DMS 273 (cell line): ENCODE results near the gene EMILIN1.
"Not testable (repeated sequence)": the region's sequence is repeated elsewhere in the genome, so short reads cannot be mapped to it uniquely, and the experiment has no call there.

Experiments
- DNase-seq: peaks from one replicate; lab custom pipeline; 2025; ENCODE audit not compliant: unreplicated experiment; lab: John Stamatoyannopoulos, UW

The EMILIN1 gene

DNA sequence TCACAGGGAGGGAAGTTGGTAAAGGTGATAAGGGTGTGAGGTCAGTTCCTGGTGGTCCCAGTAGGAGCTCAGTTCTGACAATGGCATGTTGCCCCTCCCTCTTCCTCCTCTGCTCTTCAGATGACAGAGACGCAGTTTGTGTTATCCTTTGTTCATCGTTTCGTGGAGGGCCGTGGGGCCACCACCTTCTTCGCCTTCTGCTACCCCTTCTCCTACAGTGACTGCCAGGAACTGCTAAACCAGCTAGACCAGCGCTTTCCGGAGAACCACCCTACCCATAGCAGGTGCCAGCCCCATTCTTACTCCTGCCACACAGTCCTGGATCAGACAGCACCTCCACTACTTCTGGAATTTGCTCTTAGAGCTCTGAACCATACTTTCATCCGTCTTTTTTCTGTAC is 24.6 kb upstream of the EMILIN1 start:
- no peak for DNase-seq

DNA sequence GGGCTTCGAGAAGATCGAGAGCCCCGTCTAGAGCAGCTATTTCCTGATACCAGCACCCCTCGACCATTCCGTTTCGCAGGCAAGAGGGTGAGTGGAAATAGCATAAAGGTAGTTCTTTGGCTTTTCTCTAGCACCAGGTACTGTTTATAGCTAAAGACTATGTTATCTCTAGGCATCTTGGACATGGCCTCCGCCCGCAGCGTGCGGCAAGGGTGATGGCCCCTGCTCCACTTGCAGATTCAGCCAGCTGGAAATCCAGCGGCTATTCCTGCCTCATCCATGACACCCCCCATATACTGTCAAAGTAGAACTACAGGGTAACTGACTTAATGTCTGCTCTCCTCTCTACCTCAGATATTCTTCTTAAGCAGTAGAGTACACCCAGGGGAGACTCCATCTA is 23.7 kb upstream of the EMILIN1 start:
- no peak for DNase-seq

DNA sequence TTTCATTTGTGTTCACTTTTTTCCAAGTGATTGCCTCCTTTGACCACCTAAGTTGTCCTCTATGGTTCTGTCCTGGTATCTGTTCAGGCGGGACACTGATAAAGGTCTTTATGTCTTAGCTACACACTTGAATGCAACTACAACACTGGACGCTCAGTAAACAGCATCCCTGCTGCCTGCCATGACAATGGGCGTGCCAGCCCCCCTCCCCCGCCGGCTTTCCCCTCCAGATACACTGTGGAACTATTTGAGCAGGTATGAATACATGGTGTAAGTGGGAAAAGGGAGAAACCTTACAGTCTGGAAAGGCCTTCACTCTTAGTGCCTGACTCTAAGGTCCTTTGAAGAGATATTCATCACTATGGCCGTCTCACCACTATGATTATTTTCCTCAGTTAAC is 21.2 kb upstream of the EMILIN1 start:
- no peak for DNase-seq

DNA sequence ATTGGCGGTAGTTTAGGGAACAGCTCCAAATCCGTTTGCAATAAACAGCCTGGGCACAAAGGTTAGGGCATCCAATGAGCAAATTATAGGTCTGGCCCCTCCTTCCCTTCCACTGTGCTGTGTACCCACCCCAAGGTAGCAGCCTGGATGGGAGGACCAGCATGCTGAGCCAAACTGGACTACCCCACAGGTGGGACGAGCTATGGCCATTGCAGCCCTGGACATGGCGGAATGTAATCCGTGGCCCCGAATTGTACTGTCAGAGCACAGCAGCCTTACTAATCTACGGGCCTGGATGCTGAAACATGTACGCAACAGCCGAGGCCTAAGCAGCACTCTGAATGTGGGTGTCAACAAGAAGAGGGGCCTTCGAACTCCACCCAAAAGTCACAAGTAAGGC is 20.2 kb upstream of the EMILIN1 start:
- DNase-seq: no peak

DNA sequence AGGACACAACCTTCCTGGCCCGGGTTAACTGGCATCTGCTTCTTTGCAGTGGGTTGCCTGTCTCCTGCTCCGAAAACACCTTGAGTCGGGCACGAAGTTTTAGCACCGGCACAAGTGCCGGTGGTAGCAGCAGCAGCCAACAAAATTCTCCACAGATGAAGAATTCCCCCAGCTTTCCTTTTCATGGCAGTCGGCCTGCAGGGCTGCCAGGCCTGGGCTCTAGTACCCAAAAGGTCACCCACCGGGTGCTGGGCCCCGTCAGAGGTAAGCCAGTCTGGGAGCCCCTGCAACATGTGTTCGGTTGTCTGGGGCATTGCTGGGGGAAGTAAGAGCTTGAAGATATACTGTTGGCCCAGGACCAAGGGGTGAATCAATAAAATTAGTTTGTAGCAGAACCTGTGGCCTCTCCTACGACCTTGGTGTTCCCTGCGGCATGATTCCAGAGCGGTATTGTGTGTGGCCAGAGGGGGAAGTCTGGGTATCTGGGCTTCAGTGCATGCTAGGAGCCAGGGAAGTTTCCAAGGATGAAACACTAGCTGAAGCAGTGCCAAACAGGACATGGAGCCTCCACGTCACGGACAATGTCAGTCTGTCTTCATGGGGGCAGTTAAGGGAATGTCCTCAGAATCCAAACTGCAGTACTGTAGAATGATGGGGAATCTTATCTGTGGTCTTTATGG is 19.1 kb upstream of the EMILIN1 start:
- DNase-seq: no peak

DNA sequence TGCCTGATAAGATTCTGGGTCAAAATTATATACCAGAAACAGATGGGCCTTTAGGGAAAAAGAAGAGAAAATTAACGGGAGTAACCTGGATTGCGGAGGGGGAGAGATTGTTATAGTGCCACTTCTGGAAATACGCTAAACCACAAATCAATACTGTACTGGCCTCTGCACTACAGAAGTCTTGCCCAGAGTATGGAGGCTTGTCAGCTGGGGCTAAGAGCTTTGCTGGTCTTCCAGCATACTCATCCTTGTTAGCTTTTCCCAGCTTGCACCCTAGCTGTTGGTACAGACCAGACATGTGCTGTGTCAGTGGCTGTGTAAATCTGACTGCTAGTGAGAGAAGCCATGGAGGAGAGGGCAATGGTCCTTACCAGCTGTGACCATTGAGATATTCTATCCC is 18.1 kb upstream of the EMILIN1 start:
- no peak for DNase-seq

DNA sequence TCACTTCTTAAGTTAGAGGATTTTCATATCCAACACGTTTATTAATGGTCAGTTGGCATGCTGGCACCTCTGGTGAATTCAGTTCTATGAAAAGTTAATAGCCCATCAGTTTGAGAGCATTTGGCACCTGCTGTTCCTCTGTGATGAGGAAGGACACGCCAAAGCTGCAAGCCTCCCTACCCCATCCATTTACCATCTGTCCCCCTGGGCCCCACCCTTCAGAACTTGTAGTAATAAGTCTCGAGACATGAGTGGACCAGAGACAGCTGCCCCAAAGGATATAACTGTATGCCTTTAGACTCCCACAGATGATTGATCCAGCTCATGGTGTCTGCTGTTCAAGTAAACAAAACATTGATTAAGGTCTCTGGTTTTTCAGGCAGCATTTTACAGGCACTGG is 13.3 kb upstream of the EMILIN1 start:
- peak; percentile 51 for DNase-seq

DNA sequence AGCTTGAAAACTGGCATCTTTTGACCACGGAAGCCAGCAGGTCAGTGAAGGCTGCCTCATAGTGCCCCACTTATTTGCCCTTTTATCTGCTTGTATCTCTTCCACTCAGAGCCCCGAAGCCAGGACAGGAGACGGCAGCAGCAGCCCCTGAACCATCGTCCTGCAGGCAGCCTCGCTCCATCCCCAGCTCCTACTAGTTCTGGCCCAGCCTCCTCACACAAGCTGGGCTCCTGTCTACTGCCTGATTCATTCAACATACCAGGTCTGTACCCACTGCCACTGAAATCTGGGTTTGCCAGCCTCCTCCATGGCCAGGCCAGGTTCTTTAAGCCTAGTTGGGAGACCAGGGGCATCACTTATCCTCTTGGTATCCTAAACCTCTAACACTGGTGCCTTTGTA is 11.0 kb upstream of the EMILIN1 start:
- no peak for DNase-seq

DNA sequence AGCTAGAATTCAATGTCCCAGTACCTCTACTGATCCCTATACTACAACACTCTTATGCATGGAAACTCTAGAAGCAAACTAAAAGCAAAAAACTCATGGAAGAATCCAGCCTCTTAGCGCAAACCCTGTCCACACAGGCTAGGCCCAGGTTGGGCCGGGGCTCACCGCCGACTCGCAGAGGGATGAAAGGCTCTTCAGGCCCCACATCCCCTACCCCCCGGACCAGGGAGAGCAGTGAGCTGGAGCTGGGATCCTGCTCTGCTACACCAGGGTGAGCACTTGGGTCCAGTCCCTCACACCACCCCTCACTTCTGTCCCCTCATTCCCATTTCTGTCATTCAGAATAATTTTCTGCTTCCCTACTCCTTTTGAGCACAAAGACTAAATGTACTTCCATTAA is 9.0 kb upstream of the EMILIN1 start:
- DNase-seq: no peak

DNA sequence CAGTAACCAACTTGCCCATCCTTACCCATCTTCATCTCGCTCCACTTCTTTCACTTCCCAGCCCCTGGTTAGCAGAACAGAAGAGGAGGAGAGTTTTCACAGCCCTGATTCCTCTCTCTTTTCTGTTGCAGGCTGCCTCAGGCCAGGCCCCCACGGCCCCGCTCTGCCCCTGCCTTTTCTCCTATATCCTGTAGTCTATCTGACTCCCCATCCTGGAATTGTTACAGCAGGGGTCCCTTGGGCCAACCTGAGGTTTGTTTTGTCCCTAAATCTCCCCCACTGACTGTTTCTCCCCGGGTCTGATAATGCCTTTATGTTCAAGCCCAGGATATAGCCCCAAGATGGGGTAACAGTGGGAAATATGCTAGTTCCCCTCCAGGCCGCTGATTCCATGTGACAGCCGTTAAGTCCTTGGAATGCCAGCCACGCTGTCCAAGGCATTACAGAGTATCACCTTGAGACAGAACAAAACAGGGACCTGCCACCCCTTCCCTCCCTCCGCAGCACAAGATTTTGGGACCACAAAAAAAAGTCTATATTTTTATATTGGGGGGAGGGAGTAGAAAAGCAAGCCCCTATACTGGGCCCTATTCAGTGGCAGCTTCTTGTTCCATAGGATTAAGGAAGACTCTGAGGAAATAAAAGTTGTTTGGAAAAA is 8.3 kb upstream of the EMILIN1 start:
- no peak for DNase-seq

DNA sequence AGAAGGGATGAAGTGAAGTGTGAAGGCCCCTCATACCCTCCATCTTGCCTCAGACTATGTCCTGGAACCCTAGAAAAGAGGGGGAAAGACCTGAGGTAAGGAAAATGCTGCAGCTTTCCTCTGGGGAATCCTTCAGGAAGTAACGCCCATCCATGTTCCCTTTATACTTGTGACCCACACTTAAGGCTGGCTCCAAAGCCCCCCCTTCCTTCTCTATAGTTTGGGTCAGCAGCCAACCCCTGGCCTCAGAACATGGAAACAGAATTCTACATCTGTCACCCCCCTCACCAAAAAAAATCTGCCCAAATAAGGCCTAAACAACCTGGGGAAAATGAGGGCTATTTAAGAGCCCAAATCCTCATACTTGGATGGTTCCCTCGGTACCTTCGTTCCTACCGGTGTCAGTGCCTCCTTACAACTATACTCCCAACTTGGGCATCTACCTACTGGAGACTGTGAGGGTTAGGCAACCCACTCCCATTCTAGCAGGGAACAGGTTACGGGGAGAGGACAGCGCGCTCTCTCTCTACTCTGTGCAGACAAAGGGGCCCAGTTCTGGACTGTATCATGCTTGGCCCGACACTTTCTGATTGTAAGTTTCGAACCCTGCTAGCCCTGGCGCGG is 7.7 kb upstream of the EMILIN1 start:
- DNase-seq: no peak

DNA sequence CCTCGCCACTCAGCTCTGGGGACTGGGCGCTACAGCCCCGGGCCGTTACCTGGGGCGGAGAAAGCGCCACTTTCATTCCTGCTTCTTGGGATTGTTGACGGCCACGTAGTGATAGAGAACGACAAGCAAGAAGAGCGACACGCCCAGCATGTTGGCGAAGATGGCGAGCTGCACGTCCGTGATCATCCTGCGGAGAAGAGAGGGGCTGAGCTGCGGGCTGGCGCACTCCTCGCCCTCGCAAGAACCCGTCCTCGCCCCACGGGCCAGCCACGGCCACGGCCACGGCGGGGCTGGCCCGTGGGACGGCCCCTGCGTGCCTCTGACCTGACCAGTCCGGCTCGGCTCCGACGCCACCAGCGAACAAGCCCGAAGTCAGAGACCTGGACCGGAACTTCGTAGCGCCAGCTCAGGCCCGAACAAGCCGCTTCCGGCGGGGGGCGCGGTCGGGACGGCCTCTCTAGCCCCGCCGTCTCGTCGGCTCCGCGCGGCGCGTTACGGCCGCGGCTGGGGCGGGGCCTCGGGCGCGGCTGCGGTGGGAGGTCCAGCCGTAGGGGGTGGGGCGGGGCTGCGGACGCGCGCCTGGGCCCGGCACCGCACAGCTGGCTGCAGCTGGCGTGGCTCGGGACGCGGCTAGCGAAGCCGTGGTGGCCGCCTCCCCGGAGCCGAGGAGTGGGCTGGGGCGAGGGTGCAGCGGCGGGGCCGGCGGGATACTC is 7.0 kb upstream of the EMILIN1 start, which contains the start of gene OST4:
TSS of gene OST4 (minus strand) at position 378 of the 713 bp plus-strand sequence.
- peak; percentile 97 for DNase-seq

DNA sequence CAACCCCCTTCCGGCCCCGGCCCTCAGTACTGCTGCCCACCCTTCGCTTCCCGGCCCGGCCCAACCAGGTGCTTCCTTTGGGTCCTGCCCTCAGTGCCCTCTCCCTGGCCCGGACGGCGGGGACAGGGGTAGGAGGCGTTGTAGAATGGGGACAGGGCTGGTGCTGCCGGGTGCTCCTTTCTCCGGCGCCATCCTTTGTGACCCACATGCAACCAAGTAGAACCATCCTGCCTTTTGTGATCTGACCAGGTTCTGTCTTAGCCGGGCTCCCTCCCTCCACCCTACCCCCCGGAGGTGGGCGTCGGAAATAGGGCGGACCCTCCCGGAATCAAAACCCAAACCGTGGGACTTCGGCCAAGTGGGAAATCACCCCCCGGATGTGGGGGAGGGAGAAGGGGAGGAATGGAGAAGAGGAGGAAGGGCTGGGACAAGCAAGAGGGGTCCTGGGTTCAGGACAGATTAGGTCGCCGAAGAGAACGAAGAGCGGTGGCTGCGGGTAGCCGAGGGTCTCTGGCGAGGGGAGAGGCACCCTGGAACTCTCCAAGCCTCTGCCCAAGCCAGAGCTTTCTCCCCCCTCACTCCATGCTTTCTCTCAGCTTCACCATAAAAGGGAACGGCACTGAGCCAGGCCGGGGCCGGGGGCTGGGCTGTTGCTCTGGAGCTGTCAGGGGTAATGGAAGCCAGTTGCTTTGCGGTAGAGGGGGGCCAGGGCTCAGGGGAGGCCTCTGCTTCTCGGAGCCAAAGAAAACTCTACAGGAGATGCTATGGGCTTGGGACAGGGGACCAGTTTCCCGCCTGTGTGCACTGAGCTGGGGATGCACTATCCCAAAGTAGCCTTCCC is 6.2 kb upstream of the EMILIN1 start:
- peak; percentile 52 for DNase-seq

DNA sequence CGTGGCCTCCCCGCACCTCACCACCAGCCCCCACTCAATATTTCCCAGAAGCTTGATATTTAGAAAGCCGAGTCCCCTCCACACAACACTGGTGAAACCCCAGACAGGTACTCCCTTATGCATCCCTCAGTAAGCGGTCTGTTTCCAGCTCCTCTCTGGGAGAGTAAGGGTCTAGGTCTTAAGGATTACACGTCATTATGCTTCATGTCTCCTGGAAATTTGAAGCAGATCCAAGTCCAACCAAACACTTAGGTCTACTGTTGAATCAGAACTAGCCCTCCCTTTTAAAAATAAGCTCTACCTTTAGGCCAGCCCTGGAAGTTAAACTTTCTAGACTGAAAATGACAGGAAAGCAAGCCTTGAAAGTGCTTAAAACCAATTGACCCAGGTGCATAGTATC is 5.5 kb upstream of the EMILIN1 start:
- DNase-seq: no peak

DNA sequence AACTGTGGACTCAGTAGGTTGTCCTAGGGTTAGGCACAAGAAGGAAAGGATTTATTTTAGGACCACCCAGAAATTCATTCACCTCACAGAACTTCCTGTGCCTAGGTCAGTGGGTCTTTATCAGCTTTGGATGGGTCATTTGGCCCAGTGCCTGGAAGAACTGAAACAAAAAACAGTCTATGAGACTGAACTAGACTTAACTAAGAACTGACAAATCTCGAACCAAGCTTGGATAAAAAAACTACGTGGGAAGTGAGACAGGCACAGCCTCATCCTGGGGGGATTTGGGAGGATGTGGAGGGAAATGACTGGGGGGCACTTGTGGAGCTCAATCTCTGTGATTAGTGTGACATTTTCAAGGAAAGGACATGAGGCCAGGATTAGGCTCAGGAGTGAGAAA is 4.6 kb upstream of the EMILIN1 start:
- DNase-seq: no peak

DNA sequence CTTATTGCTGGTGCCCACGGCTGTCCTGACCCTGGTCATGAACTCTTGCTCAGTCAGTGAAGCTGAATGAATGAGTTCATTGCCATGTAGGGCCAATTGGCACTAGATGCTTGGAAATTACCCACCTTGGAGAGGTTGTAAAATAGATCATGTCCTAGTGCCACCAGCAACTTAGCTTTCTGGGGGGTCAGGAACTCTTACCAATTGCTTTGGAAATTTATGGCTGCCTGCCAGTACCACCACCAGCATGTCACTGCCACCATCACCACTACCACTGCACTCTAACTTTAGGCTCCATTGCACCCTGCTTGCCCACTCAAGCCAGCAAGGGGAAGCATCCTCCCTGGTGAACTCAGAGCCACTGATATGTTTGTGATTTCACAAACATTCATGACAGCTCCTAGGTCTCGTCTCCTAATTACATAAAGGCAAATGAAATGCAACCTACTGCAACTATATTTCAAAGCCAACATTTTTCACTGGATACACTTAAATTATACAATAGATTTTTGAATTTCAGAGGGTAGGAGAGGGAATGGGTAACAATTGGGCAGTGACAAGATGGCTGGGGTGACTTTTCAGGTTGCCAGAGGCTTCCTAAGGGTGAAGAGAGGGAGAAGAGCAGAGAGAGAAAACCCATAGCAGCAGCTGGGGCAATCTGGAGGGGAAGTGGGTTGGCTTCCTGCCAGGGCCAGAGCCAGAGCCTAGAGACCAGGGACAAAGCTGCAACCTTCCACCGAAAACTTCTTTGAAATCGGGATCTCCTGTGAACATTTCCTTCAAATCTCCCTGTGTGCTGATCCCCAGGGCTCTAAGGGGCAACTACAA is 3.5 kb upstream of the EMILIN1 start:
- DNase-seq: peak; percentile 84

DNA sequence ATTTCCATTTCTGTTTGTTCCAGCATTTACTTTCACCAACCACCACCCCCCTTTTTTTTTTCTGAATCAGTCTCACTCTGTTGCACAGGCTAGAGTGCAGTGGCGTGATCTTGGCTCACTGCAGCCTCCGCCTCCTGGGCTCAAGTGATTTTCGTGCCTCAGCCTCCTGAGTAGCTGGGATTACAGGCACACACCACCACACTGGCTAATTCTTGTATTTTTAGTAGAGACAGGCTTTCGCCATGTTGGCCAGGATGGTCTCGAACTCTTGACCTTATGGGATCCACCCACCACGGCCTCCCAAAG is 2.9 kb upstream of the EMILIN1 start:
- DNase-seq: not testable (repeated sequence)

DNA sequence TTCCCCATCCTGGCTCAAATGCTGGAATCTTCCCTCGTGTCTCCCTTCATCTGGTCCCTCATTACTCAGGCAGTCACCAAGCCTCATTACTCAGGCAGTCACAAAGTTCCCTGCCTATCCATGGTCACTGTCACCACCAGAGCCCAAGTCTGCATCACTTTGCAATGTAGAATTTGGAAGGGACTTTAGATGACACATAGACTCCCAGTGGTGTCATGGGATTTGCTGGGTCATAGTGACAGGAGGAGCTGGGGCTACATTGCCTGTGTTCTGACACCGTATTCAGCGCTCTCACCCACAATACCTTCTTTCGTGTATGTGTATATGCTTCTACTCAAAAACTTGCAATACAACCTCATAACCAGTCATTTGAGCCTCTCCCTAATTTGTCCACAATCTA is 2.1 kb upstream of the EMILIN1 start:
- DNase-seq: no peak

DNA sequence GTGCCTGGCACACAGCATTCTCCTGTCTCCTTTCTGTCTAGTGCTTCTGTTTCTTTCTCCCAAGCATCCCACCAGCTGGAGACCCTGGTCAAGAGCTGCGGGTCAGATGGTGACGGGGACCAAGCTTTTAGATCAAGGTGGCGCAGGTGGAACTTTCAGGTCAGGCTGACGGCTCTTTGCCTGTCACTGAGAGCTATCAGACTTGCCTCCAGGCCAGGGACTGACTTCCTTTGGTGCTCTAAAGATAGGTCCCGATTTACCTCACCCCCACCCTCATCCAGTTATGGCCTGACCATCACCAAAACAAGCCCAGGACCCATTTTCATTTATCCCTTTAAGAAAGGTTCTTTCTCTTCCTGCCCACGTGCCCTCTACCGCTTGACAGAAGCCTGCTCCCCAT is 1.2 kb upstream of the EMILIN1 start:
- DNase-seq: no peak
